ENCODE results near the gene XRN1.
"Not testable (repeated sequence)": the region's sequence is repeated elsewhere in the genome, so short reads cannot be mapped to it uniquely, and the experiment has no call there.

Gene XRN1

DNA sequence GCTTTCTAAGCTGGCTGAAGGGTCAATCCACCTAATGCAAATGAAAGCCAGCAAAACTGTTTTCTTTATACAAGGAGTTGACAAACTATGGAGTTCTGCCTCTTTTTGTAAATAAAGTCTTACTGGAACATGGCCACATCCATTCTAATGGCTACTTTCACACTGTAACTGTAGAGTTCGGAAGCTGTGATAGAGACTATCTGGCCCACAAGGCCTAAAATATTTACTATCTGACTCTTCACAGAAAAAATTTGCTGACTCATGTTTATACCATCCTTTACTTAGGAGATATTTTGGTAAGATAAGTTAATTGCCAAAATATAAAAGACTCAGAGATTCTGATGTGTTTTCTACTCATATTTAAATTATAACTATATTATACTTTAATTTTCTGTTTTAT lies 128.7 kb downstream of the XRN1 start:
- no peak for DNase-seq

DNA sequence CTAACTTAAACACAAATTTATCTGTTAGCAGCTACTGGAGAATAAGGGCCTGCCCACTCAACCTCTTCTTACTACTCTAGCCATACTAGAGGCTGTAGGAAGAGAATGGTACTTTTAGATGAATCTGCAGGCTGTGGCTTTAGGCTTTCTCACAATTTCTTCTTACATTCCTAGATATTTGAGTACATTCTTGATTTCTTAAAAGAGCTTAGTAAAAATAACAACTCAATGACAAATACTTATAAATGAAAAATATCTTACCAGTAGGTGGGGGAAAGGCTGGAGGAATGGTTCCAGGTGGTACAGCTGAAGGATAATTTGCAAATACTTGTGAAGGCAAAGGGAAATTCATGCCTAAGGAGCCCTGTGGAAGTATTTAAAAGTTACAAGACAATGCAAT lies 129.5 kb downstream of the XRN1 start:
- DNase-seq = no peak

GRCh38 chr3:142315978-142316388 lies 131.9 kb downstream of the XRN1 start:
- DNase-seq = not testable (repeated sequence)

DNA sequence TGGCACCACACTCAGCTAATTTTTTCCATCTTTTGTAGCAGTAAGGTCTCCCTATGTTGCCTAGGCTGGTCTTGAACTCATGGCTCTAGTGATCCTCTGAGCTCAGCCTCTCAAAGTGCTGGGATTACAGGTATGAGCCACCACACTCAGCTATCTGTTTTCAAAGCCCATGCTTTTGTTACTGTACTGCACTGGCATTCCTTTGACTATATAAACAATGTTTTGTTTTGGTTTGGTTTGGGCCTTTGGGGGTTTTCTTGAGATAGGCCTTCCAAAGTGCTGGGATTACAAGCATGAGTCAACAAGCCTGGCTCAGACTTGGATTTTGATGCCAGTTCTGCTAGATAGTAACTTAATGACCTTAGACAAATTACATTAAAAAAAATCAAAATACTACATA lies 132.8 kb downstream of the XRN1 start:
- no peak for DNase-seq

GRCh38 chr3:142310439-142310838 lies 137.4 kb downstream of the XRN1 start:
- no peak for DNase-seq

- DNase-seq = not testable (repeated sequence)
Measured at GRCh38 chr3:142302847-142303246, 145.0 kb downstream of the XRN1 start.

DNA sequence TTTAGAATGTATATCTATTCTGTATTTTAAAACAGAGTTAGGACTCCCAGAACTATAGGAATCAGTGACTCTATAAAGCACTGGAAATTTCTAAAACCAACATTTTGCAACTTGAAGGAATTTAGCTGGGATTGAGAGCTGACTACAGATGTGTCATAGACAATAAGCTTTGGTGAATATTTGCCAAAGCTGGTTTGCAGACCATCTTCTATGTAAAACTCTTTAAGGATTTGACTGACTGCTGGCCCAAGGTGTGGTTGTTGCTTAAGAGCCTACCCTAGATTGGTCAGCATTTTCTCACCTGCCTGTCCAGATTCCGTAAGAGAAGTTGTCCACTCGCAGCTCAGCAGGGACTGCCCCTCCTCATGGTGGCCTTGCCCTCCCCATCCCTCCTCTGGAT lies 149.2 kb downstream of the XRN1 start:
- no peak for DNase-seq

DNA sequence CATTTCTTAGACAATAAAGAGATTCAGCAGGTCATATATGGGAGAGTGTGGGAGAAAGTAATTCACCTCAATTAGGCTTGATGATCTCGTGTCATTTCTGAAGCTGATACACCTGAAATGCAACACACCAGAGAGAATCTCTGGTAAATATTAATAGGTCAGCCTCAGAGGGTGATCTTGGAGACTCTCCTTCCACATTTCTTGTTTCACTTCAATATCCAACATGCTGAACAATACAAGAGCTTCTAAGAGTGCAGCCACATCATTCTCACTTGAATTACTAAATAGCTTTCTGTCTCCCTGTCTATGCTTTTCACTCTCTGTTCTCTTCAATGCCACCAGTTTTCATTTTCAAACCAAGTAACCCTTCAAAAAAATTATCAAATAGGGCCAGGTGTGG lies 151.3 kb downstream of the XRN1 start:
- no peak for DNase-seq

DNA sequence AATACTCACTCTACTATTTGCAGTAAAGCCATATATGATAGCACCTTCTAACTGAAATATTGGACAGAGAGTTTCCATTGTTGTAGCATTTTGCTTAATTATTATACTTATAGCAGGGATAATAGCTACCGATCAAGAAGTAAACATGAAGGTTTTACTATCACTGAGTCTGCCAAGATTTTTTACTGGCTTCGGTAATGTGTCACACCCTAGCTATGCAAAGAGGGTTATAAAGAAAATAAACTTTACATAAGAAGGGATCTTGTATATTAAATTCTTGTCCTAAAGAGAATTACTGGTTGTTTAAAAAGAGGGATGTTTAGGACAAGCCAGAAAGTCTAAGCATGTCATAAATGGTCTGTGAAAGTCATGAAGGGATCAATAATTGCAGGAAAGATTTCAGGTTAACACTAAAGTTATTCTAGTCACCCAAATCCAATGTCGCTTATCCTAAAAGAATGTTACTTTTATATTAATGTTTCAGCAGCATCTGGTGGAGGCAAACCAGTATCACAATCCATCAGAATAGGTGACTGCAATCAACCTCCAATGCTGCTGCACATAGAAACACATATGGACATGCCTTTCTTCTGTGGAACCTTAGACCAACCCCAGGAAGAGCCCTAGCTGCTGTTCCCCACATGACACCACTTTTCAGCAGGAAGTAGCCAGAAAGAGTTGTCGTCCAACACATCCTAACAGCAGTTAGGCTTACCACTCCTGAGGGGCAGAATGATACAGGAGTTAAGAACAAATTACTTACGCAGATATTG lies 159.8 kb downstream of the XRN1 start:
- DNase-seq = no peak

GRCh38 chr3:142285083-142285517 lies 162.7 kb downstream of the XRN1 start:
- no peak for DNase-seq

DNA sequence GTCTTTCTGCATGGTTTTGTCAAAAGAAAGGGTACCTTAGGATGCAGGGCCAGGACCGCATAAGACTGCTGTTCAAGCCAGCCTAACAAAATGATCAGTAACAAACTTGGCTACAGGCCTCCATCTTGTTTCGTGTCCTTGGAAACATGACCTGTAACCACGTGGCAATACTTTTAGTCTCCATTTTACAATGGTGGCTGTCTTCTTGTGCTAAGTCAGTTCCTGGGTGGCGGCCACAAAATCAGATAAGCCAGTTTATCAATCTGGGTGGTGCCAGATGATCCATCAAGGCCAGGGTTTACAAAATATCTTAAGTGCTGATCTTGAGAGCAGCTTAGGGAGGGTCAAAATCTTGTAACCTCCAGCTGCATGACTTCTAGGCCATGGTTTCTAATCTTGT lies 165.3 kb downstream of the XRN1 start:
- DNase-seq = no peak

GRCh38 chr3:142281474-142281873 lies 166.4 kb downstream of the XRN1 start:
- DNase-seq = no peak

DNA sequence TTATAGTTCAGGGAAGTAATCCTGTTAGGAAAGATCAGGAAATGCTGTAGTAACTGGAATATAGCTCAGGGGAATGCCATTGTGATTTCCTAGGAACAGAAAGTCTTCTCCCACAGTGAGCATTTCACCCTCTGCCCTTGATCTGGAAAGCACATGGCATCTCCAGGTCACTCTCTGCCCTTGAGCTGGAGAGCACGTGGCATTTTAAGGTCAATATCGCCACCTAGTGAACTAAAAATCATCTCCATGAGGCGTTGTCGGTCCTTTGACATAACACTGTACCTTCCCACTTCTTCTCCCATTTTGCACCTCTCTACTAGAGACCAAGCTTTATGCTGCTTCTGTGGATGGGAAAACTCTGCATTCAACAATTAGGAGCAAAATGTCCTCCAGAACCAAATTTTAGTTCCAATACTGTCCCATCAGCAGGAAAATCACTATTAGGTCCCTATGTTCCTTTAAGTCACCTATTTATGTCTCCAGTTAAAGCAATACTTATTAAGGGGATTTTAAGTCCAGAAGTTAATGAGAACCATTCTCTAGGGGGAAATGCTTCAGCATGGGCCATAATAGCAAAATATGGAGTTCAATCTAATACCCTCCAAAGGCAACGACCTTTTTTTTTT lies 167.8 kb downstream of the XRN1 start:
- DNase-seq = no peak

DNA sequence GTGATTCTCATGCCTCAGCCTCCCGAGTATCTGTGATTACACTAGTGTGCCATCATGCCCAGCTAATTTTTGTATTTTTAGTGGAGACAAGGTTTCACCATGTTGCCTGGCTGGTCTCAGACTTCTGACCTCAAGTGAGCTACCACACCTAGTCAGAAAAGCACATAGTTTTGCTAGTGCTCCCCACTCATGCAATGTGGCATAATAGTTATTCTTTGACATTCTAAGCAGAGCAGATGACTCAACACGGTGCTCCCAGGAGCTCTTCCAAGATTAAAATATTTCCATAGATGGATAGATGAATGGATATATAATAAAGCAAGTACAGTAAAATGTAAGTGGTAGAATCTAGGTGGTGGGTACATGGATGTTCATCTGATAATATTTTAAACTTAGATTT lies 169.4 kb downstream of the XRN1 start:
- DNase-seq = no peak

GRCh38 chr3:142276781-142277180 lies 171.1 kb downstream of the XRN1 start:
- DNase-seq = no peak

DNA sequence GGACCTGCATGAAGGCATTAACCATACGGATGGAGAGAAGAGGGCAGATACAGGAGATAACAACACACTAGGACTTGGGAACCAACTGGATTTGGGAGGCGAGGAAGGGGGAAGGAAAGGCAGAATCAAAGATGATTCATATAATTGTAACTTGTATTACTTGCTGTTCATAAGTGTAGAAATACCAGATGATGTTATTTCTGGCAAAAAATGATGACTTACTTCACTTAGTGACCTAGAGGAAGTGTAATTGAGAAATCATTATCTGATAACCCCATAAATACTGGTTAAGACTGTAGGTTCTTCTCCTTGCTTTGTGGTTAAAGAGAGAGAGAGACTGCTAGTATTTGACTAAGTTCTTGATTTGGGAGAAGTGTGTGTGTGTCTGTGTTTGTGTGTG lies 172.0 kb downstream of the XRN1 start:
- DNase-seq = no peak

DNA sequence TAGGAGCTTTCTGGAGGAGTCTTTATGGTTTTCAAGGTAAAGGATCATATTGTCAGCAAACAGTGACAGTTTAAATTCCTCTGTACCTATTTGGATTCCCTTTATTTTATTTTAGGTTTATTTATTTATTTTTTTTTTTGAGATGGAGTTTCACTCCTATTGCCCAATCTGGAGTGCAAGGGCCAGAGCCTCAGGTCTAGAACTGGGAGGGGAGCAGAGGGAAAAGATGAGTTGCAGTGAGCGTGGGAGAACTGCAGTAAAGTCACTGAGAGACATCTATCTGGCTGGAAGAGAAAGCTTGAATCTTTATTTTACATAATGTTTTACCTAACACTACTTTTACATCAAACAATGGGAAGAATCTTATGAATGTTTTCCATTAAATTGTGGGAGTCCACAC lies 172.9 kb downstream of the XRN1 start:
- no peak for DNase-seq

DNA sequence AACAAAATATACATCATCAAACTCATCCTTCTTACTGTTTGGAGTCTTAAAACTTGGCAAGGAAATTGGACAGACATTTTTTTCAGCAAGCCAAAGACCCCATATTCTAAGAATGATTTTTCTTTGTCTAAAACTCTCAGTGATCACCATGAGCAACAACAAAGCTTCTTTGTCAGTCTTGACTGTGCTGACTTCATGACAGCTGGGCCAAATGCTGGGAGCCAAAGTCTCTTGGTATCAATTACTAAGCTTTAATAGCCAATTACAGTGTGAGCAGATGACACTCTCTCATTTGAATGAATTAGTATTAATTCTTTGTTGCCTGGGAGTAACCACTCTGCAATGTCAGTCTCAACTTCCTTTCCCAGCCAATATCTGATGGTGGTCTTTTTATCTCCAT lies 174.3 kb downstream of the XRN1 start:
- no peak for DNase-seq

DNA sequence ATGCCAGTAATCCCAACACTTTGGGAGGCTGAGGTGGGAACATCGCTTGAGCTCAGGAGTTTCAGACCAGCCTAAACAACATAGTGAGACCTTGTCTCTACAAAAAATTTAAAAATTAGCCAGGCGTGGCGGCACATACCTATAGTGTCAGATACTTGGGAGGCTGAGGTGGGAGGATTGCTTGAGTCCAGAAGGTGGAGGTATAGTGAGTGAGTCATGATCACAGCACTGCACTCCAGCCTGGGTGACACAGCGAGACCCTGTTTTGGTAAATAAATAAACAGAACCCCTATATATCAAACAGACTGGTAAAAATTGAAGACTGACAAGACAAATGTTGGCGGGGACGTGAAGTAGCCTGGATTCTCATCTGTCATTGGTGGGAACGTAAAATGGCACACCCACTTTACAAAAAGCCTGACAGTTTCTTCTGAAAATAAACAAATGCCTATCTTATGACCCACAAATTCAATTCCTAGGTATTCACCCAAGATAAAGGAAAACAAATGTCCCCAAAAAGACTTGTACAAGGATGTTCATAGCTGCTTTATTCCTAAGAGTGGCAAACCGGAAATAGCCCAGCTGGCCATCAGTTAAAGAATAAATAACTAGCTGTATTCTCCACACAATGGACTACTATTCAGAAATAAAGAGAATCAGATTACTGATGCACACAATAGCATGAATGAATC lies 175.5 kb downstream of the XRN1 start:
- DNase-seq = no peak

GRCh38 chr3:142270407-142270806 lies 177.4 kb downstream of the XRN1 start:
- DNase-seq = no peak

DNA sequence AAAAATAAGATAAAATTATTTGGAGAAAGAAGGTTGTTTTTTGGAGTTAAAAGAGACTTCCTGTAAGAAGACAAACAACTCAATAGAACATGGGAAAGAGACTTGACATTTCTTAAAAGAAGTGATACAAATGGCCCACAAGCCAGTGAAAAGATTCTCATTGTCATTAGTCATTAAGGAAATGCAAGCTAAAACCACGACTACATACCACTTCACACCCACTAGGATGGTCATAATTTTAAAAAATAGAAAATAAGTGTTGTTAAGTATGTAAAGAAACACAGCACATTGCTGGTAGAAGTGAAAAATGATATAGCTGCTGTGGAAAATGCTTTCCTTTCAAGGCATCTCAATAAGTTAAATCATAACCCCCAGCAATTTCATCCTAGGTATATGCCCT lies 178.1 kb downstream of the XRN1 start:
- DNase-seq = no peak

GRCh38 chr3:142268426-142268825 lies 179.4 kb downstream of the XRN1 start:
- DNase-seq = no peak

- DNase-seq = no peak
Measured at GRCh38 chr3:142267269-142267668, 180.6 kb downstream of the XRN1 start.

DNA sequence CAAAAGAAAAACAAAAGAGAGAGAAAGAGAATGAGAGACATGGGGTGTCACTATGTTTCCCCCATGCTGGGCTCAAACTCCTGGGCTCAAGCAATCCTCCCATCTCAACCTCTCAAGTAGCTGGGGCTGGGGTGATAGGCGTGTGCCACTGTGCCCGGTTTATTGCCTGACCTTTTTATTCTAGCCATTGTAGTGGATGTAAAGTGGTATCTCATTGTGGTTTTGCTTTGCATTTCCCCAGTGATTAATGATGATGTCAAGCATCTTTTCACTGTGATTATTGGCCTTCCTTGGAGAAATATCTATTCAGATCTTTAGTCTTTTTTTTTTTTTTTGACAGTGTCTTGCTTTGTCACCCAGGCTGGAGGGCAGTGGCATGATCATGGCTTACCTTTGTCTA lies 184.7 kb downstream of the XRN1 start:
- DNase-seq = no peak

Measured in activated gamma-delta T cell (primary cell).